Effector memory CD4-positive, alpha-beta T cell (primary cell): ENCODE results near the gene IGSF10.
"Not testable (repeated sequence)": the region's sequence is repeated elsewhere in the genome, so short reads cannot be mapped to it uniquely, and the experiment has no call there.

Source experiments
- DNase-seq, 3 donors: peaks; one replicate each; pipeline ENCODE4 v3.0.0-alpha.2; 2020
- H3K27ac ChIP-seq: 2 replicates; pipeline ENCODE4 v1.7.0; 2013; ENCODE audit warnings: mild to moderate bottlenecking, low read length, moderate library complexity; ENCODE audit not compliant: insufficient read depth, poor library complexity, severe bottlenecking
- H3K27me3 ChIP-seq: replicated peaks from 2 replicates; pipeline ENCODE4 v1.7.0; 2013; ENCODE audit warnings: mild to moderate bottlenecking, low read length; ENCODE audit not compliant: insufficient read depth, control insufficient read depth, poor library complexity, severe bottlenecking
- H3K36me3 ChIP-seq: 2 replicates; pipeline ENCODE4 v1.7.0; 2013; ENCODE audit warnings: mild to moderate bottlenecking, low read length, moderate library complexity; ENCODE audit not compliant: control insufficient read depth, insufficient read depth
- H3K4me1 ChIP-seq: 2 replicates; pipeline ENCODE4 v1.7.0; 2013; ENCODE audit warnings: low read length, mild to moderate bottlenecking; ENCODE audit not compliant: control insufficient read depth, insufficient read depth, poor library complexity, severe bottlenecking
- H3K4me3 ChIP-seq: 2 replicates; pipeline ENCODE4 v1.7.0; 2013; ENCODE audit warnings: low read length, low read depth, mild to moderate bottlenecking; ENCODE audit not compliant: insufficient read depth, poor library complexity, severe bottlenecking
- H3K9me3 ChIP-seq: 2 replicates; pipeline ENCODE4 v1.7.0; 2013; ENCODE audit warnings: mild to moderate bottlenecking, low read length, moderate library complexity; ENCODE audit not compliant: control insufficient read depth
- total RNA-seq, 3 donors: gene quantifications; one replicate each; lab custom pipeline; 2026; lab: John Stamatoyannopoulos, UW

The IGSF10 gene
- total RNA-seq, result 0 reads per million in 3 donors

- DNase-seq, result no peak
- no peaks in the 10 kb centered on the region for H3K4me1 ChIP-seq
- no peaks in the 10 kb centered on the region for H3K36me3 ChIP-seq
- no peak within 1 kb of the TSS for H3K4me3 ChIP-seq
- no peaks in the 10 kb centered on the region for H3K9me3 ChIP-seq
- H3K27ac ChIP-seq, result no peak within 1 kb of the TSS
- no peaks in the 10 kb centered on the region for H3K27me3 ChIP-seq
Measured at GRCh38 chr3:151460774-151461450, at the start of gene IGSF10. TSS of gene IGSF10 (minus strand) at chr3:151461061. CDS start at chr3:151458709, 2,352 bp downstream.

GRCh38 chr3:151509468-151510135, 48.7 kb upstream of the IGSF10 start:
- not testable (repeated sequence) for H3K4me1 ChIP-seq, H3K4me3 ChIP-seq, DNase-seq, H3K9me3 ChIP-seq, H3K27ac ChIP-seq, H3K36me3 ChIP-seq, H3K27me3 ChIP-seq

GRCh38 chr3:151504606-151505005, 43.7 kb upstream of the IGSF10 start:
- Histone ChIP-seq H3K9me3 (no peaks in the 10 kb centered on the region), H3K27ac (no peak overlapping the region), H3K4me3 (no peak overlapping the region), H3K4me1 (no peaks in the 10 kb centered on the region), H3K27me3 (no peaks in the 10 kb centered on the region), H3K36me3 (no peaks in the 10 kb centered on the region)
- no peak for DNase-seq

GRCh38 chr3:151503074-151503473, 42.2 kb upstream of the IGSF10 start:
- Histone ChIP-seq H3K27me3 (no peaks in the 10 kb centered on the region), H3K36me3 (no peaks in the 10 kb centered on the region), H3K4me1 (no peaks in the 10 kb centered on the region), H3K27ac (no peak overlapping the region), H3K4me3 (no peak overlapping the region), H3K9me3 (no peaks in the 10 kb centered on the region)
- DNase-seq, result no peak

GRCh38 chr3:151501923-151502632, 41.2 kb upstream of the IGSF10 start:
- Histone ChIP-seq H3K4me3 (no peak overlapping the region), H3K9me3 (no peaks in the 10 kb centered on the region), H3K4me1 (no peaks in the 10 kb centered on the region), H3K36me3 (no peaks in the 10 kb centered on the region), H3K27me3 (no peaks in the 10 kb centered on the region), H3K27ac (no peak overlapping the region)
- no peak for DNase-seq

GRCh38 chr3:151501171-151501922, 40.5 kb upstream of the IGSF10 start:
- no peaks in the 10 kb centered on the region for H3K9me3 ChIP-seq
- H3K27ac ChIP-seq, result no peak overlapping the region
- H3K27me3 ChIP-seq, result no peaks in the 10 kb centered on the region
- no peaks in the 10 kb centered on the region for H3K36me3 ChIP-seq
- no peak for DNase-seq
- no peaks in the 10 kb centered on the region for H3K4me1 ChIP-seq
- no peak overlapping the region for H3K4me3 ChIP-seq

- Histone ChIP-seq H3K4me3 (no peak overlapping the region), H3K36me3 (no peaks in the 10 kb centered on the region), H3K4me1 (no peaks in the 10 kb centered on the region), H3K27ac (no peak overlapping the region), H3K27me3 (no peaks in the 10 kb centered on the region), H3K9me3 (no peaks in the 10 kb centered on the region)
- no peak for DNase-seq
Measured at GRCh38 chr3:151499168-151499567, 38.3 kb upstream of the IGSF10 start.

GRCh38 chr3:151491525-151491924, 30.7 kb upstream of the IGSF10 start:
- no peaks in the 10 kb centered on the region for H3K4me1 ChIP-seq
- H3K27me3 ChIP-seq, result no peaks in the 10 kb centered on the region
- H3K9me3 ChIP-seq, result no peaks in the 10 kb centered on the region
- H3K4me3 ChIP-seq, result no peak overlapping the region
- H3K27ac ChIP-seq, result no peak overlapping the region
- DNase-seq, result no peak
- no peaks in the 10 kb centered on the region for H3K36me3 ChIP-seq

- H3K36me3 ChIP-seq, H3K27me3 ChIP-seq, H3K4me1 ChIP-seq, H3K27ac ChIP-seq, H3K4me3 ChIP-seq, DNase-seq, H3K9me3 ChIP-seq: not testable (repeated sequence)
Measured at GRCh38 chr3:151487833-151488232, 27.0 kb upstream of the IGSF10 start.
